Testis (tissue), 3 donors: Measurements from ENCODE around the gene CDK11B. TPM values are rescaled to one million over a fixed set of nuclear protein-coding genes. Genes with fewer than 3 reads are reported as not detected.

Source experiments
- DNase-seq: peaks from one replicate; pipeline ENCODE4 v3.0.0-alpha.2; 2019
- H3K27ac ChIP-seq, 2 donors: fragments of 200-600 bp; sonication (generic); one replicate each; pipeline ENCODE4 v1.5.1; 2019
- H3K27me3 ChIP-seq: fragments of 200-600 bp; sonication (generic); one replicate; pipeline ENCODE4 v1.5.1; 2019
- H3K36me3 ChIP-seq: fragments of 200-600 bp; sonication (generic); one replicate; pipeline ENCODE4 v1.5.1; 2017; ENCODE audit warnings: low read depth; ENCODE audit errors: missing control alignments
- H3K4me1 ChIP-seq: fragments of 200-600 bp; sonication (generic); one replicate; pipeline ENCODE4 v1.5.1; 2019
- H3K4me3 ChIP-seq, 2 donors: fragments of 200-600 bp; sonication (generic); one replicate each; pipeline ENCODE4 v1.5.1; 2017 to 2019
- H3K9me3 ChIP-seq: fragments of 200-600 bp; sonication (generic); one replicate; pipeline ENCODE4 v1.5.1; 2017
- POLR2A ChIP-seq: fragments of 450-650 bp; IDR thresholded peaks from one replicate; pipeline ENCODE4 v1.6.1; 2017; ENCODE audit warnings: antibody characterized with exemption, mild to moderate bottlenecking, moderate library complexity
- WGBS, 2 donors: methylation state at CpG; one replicate each; pipeline ENCODE4 v1.1.5; 2018; 5-methylcytosine and 5-hydroxymethylcytosine counted together
- intact Hi-C: fragments of 100-400 bp; cut with DNase I; formaldehyde crosslinking; loops from one replicate; pipeline ENCODE4 v1.15.1; 2023; ENCODE audit warnings: low total_unique reads
- polyA plus RNA-seq: library from polyadenylated mRNA; stranded (reverse); fragments of 350-450 nt; fragmentation: Illumina TruSeq; extraction: RNeasy Lipid Tissue Mini Kit (QIAGEN cat#74804); gene quantifications from one replicate; pipeline ENCODE4 v1.2.3, GENCODE V29; 2014; ENCODE audit warnings: low read depth, low replicate concordance; ENCODE audit not compliant: insufficient read depth
- total RNA-seq, 2 donors: library from RNA; depleted of rRNA; stranded (reverse); fragments of >200 nt; gene quantifications; one replicate each; pipeline ENCODE4 v1.2.3, GENCODE V29; 2016
- TF ChIP-seq, protein P1 (sequence below), 3 experiments: fragments of 450-650 bp in 2 of 3; fragments of 200-600 bp in 1 of 3; sonication (generic) in 1 of 3; IDR thresholded peaks; one replicate each; pipeline ENCODE4 v1.5.1; 2016 to 2019; ENCODE audit warnings: antibody characterized with exemption in 3 of 3, mild to moderate bottlenecking in 2 of 3, moderate library complexity in 1 of 3

The CDK11B gene
- total and polyA plus RNA-seq, 3 donors from 2014 or later, result 48.1 to 57.7 (median 56.0) TPM

DNA sequence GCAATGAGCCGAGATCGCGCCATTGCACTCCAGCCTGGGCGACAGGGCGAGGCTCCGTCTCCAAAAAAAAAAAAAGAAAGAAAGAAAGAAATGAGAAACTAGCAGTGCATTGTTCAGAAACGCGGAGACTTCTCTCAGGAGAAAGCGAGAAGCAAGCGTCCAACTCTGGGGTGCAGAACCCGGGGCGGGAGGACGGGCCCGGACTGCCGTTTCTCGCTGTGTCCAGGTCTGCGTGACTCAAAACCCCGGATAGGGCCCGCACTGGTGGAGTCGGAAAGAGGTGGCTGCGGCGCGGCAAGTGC lies 43.9 kb downstream of the CDK11B start:
- H3K27ac ChIP-seq, result peak overlapping the region; percentile 100
- H3K27me3 ChIP-seq, result no peaks in the 10 kb centered on the region
- TF ChIP-seq POLR2A, result no peak
- TF ChIP-seq, protein P1, sequence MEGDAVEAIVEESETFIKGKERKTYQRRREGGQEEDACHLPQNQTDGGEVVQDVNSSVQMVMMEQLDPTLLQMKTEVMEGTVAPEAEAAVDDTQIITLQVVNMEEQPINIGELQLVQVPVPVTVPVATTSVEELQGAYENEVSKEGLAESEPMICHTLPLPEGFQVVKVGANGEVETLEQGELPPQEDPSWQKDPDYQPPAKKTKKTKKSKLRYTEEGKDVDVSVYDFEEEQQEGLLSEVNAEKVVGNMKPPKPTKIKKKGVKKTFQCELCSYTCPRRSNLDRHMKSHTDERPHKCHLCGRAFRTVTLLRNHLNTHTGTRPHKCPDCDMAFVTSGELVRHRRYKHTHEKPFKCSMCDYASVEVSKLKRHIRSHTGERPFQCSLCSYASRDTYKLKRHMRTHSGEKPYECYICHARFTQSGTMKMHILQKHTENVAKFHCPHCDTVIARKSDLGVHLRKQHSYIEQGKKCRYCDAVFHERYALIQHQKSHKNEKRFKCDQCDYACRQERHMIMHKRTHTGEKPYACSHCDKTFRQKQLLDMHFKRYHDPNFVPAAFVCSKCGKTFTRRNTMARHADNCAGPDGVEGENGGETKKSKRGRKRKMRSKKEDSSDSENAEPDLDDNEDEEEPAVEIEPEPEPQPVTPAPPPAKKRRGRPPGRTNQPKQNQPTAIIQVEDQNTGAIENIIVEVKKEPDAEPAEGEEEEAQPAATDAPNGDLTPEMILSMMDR (IDR thresholded peaks at IDR 0.05), result no peak
- intact Hi-C loops, result no loop called here
- 0% methylated on average over 22 to 23 of the region's 23 CpGs for WGBS, 2 donors
- H3K4me3 ChIP-seq, result peak overlapping the region; percentile 98 to 99
- no peaks in the 10 kb centered on the region for H3K9me3 ChIP-seq
- no peaks in the 10 kb centered on the region for H3K36me3 ChIP-seq
- DNase-seq, result no peak
- H3K4me1 ChIP-seq, result peaks cover 29% of the 10 kb centered on the region

DNA sequence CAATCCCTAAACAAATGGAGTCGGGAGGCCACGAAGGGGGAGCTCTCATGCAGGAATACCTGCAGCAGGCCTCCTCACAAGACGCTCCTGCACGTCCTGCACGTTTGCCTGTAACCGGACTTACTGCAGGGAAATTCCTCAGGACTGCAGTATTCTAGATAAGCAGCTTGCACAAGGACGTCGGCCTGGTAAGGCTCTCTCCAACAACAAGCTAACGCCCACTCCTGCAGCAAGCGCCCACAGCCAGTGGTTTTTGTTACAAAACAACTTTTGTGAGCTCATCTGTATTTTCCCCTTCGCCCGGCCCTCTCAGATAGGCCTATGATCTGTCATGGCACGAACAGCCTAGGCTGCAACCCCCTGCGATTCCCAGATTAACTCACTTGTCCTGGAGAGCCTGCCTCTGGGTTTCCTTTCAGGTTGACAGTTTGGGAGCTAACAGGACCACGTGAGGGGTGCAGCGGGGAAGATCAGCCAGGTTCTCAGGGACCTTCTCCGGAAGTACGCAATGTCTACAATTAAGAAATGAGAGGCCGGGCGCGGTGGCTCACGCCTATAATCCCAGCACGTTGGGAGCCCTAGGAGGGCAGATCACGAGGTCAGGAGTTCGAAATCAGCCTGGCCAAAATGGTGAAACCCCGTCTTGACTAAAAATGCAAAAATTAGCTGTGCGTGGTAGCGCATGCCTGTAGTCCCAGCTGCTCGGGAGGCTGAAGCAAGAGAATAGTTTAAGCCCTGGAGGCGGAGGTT lies 44.4 kb downstream of the CDK11B start:
- 6% methylated on average over 30 of the region's 30 CpGs for WGBS, 2 donors
- peak; percentile 68 for DNase-seq
- Histone ChIP-seq H3K27ac (peak overlapping the region; percentile 100), H3K4me1 (peaks cover 29% of the 10 kb centered on the region), H3K27me3 (no peaks in the 10 kb centered on the region), H3K4me3 (peak overlapping the region; percentile 98 to 99), H3K36me3 (no peaks in the 10 kb centered on the region), H3K9me3 (no peaks in the 10 kb centered on the region)
- TF ChIP-seq, protein P1 (IDR thresholded peaks at IDR 0.05), result no peak
- no peak for TF ChIP-seq POLR2A
- intact Hi-C loops, result no loop called here

DNA sequence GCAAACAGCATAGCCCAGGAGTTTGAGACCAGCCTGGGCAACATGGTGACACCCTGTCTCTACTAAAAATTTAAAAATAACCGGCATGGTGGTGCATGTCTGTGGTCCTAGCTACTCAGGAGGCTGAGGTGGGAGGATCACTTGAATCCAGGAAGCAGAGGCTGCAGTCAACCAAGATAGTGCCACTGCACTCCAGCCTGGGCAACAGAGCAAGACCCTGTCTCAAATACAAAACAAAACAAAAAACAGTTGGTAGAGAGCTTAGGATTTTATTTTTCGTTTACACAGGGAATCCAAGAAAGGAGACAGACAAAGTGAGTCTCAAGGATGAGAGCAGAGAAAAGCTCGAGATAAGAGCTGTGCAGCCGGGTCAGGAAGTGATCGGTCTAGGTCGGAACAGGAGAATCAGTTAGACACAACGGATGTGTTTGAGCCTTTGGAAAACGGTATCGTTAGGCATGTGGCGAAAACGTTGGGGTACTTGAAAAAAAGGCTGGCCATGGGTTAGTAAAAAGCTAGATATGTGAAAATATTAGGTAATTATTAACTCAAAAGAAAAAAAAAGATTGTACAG lies 45.2 kb downstream of the CDK11B start:
- H3K36me3 ChIP-seq, result no peaks in the 10 kb centered on the region
- no peak overlapping the region for H3K27ac ChIP-seq
- WGBS, 2 donors, result 30 to 37% methylated on average over 11 of the region's 11 CpGs
- intact Hi-C loops, result no loop called here
- TF ChIP-seq, protein P1 (IDR thresholded peaks at IDR 0.05), result no peak
- no peak for TF ChIP-seq POLR2A
- DNase-seq, result no peak
- H3K4me3 ChIP-seq, result peak overlapping the region in 1 of 2 donors; percentile 99
- peaks cover 29% of the 10 kb centered on the region for H3K4me1 ChIP-seq
- H3K27me3 ChIP-seq, result no peaks in the 10 kb centered on the region
- no peaks in the 10 kb centered on the region for H3K9me3 ChIP-seq

- WGBS, 2 donors, result 90 to 91% methylated on average over 3 of the region's 3 CpGs
- TF ChIP-seq, protein P1 (IDR thresholded peaks at IDR 0.05), result no peak
- no peak for TF ChIP-seq POLR2A
- no peaks in the 10 kb centered on the region for H3K9me3 ChIP-seq
- peaks cover 26% of the 10 kb centered on the region for H3K4me1 ChIP-seq
- intact Hi-C loops, result no loop called here
- no peak overlapping the region for H3K4me3 ChIP-seq
- peak overlapping the region; percentile 51 to 68 for H3K27ac ChIP-seq
- H3K27me3 ChIP-seq, result no peaks in the 10 kb centered on the region
- H3K36me3 ChIP-seq, result no peaks in the 10 kb centered on the region
- no peak for DNase-seq
Measured at GRCh38 chr1:1612104-1612400, 46.8 kb downstream of the CDK11B start.

- no peaks in the 10 kb centered on the region for H3K36me3 ChIP-seq
- TF ChIP-seq POLR2A, result no peak
- TF ChIP-seq, protein P1 (IDR thresholded peaks at IDR 0.05), result no peak
- WGBS, 2 donors, result 59 to 60% methylated on average over 8 to 9 of the region's 9 CpGs
- H3K27me3 ChIP-seq, result no peaks in the 10 kb centered on the region
- no peak overlapping the region for H3K4me3 ChIP-seq
- intact Hi-C loops, result no loop called here
- no peaks in the 10 kb centered on the region for H3K9me3 ChIP-seq
- peaks cover 18% of the 10 kb centered on the region for H3K4me1 ChIP-seq
- peak overlapping the region in 1 of 2 donors; percentile 68 for H3K27ac ChIP-seq
- no peak for DNase-seq
Measured at GRCh38 chr1:1610796-1611195, 48.0 kb downstream of the CDK11B start.
